Measurements from ENCODE around the gene CIAO2A.
"Not testable (repeated sequence)": the region's sequence is repeated elsewhere in the genome, so short reads cannot be mapped to it uniquely, and the experiment has no call there.

The CIAO2A gene, protein sequence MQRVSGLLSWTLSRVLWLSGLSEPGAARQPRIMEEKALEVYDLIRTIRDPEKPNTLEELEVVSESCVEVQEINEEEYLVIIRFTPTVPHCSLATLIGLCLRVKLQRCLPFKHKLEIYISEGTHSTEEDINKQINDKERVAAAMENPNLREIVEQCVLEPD

DNA sequence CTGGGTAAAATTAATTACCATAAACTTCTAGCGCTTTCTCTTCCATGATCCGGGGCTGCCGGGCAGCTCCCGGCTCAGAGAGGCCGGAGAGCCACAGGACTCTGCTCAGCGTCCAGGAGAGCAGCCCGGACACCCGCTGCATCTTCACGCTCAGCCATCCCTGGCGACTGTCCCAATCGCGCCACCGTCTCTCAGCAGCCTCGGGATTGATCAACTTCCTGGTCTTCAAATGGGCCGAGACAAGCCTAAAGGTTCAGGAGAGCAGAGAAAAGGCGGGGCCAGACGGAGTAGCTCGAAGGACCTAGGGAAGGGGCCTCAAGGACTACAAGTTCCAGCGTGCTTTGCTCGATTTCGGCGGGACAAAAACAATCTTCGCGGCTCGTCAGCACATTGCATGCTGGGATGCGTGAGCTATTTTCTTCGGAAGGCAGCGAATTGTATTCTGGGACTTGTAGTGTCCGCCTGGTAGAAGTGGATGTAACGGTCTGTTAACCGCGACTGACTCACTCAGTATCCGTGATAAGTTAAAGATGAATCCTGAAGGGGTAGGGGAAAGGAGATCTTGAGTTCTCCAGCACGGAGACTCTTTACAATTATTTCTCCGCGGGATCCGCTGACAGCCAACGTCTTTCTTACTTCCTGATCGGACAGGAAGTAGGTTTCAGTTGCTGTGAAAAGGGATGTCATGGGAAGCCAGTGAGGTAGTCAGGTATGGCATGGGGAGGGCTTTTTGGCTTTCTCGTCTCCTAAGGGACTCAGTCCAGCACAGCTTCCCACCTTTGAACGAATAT, at the start of gene CIAO2A:
CIAO2A (minus strand) TSS at position 212 of the 791 bp plus-strand sequence; CDS start at position 142, 70 bp downstream.
- DNase-seq: peak; percentile 89 to 91

DNA sequence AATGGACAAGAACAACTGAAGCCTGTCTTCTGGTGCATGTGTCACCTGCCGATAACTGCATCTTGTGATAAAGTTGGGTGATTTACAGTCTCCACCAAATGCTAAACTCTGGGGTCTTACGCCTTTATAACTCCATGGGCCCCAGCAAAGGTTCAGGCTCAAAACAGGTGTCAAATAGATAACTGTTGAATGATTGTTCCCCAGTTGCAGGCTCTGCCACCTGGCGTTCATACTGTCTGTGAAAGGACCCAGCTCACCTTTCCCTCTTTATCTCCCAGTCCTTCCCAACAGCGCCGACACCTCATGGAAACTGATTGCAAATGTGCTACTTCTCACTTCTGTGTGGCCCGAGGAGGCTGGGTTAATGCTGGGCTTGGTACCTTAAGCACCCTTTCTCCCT, 49.6 kb upstream of the CIAO2A start:
- no peak for DNase-seq

DNA sequence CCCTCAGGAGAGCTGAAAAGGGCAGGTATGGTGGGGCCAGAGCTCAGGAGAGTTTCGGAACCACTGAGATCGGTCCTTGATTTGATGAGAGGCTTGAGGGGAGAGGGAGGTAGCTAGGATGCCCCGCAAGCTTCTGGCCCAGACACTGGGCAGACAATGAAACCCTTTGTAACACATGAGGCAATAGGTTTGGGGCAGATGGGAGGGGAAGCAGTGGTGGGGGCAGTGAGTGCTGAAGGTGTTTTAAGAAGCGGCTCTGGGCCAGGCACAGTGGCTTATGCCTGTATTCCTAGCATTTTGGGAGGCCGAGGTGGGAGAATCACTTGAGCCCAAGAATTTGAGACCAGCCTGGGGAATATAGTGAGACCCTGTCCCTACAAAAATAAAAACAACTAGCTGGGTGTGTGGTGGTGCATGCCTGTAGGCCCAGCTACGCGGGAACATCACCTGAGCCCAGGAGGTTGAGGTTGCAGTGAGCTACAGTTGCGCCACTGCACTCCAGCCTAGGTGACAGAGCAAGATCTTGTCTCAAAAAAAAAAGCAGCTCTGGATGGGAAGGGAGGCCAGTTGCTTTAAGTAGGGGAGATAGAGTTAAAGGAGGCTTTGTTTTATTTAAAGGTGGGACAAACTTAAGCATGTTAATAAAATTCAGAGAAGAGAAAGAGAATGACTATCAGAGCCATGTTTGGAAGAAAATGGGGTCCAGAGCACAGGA, 48.3 kb upstream of the CIAO2A start:
- DNase-seq: no peak

DNA sequence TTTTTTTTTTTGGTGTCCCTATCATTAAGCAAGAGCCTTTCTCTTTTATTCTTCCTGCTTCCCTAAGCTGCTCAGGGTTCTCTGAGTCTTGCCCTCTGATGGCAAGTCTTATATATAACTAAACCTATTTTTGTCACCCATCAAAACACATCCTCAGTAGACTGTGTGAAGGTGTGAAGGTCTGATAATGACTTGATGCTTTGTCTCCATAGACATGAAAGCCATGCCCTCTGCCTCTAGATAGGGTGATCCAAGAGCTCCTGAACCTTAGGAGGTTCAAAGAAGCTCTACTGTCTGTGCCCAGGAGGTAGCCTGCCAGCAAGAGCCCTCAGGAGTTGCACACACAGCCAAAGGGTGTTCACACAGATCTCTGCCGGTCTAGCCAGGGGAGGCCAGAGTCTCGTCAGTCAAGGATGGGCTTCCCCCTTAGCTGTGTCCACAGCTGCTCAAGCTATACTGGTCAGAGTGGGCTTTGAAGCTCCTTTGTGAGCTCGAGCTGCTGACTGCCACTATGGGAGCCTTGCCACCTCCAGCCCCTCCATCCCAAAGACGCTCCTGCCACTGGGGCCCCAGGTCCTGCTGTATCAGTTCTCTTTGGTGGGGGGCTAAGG, 44.8 kb upstream of the CIAO2A start:
- no peak for DNase-seq

DNA sequence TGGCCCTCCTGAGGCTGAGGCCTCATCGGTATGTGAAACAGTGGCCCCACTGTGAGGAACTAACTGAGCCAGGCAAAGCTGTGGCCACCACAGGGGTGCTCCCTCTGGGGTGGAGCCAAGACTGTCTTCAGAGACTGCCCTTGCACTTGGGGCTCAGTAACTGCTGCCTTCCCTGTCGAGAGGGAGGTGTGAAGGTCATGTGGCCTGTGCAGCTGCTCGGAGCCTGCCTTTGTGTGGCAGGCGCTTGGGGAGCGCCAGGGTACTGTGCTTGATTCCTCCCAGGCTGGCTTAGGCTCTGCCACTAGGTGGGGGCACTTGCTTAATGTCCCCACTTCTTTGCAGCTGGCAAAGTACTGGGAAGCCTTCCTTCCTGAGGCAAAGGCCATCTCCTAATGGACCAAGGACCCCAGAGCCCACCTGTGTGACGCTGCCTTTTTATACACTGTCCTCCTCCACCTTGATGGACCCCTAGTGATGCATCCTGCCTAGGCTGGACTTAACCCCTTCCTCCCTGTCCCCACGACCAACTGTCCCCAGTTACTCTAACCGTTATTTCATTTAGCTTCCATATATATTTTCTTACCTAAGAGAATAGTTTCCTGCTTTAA, 43.7 kb upstream of the CIAO2A start:
- no peak for DNase-seq

DNA sequence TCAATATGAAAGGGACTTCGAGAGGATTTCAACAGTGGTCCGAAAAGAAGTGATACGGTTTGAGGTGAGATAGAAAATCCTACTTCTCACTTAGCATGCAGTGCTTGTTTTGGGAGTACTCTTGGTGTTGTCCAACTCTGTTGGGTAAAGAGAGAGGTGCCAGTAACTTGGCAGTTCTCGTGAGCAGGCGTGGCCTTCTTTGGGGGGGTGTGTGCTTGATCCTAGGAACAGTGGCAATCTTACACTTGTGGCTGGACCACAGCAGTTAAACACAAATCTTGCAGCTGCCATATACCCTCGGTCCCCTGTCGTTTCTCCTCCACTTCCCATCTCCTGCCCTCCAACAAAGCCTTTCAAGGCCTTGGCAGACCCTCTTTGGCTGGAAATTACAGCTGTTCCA, 42.7 kb upstream of the CIAO2A start:
- DNase-seq: no peak

DNA sequence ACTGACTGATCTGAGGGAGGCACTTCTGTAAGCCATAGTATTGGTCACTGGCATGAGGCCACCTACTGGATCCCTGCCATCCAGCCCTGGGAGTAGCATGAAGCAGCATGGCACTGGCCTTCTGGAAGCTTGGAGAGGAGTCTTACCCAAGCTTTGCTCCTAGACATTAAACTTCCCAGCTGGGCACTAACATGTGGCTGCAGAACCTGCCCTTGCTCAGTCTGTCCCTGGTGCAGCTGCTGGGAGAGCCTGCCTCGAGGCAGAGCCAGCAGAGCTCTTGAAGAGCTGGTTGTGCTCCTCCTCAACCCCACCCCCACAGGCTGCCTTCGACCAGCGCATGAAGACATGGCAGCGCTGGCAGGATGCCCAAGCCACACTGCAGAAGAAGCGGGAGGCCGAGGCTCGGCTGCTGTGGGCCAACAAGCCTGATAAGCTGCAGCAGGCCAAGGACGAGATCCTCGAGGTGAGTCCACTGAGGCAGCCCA, 40.7 kb upstream of the CIAO2A start:
- DNase-seq: no peak

DNA sequence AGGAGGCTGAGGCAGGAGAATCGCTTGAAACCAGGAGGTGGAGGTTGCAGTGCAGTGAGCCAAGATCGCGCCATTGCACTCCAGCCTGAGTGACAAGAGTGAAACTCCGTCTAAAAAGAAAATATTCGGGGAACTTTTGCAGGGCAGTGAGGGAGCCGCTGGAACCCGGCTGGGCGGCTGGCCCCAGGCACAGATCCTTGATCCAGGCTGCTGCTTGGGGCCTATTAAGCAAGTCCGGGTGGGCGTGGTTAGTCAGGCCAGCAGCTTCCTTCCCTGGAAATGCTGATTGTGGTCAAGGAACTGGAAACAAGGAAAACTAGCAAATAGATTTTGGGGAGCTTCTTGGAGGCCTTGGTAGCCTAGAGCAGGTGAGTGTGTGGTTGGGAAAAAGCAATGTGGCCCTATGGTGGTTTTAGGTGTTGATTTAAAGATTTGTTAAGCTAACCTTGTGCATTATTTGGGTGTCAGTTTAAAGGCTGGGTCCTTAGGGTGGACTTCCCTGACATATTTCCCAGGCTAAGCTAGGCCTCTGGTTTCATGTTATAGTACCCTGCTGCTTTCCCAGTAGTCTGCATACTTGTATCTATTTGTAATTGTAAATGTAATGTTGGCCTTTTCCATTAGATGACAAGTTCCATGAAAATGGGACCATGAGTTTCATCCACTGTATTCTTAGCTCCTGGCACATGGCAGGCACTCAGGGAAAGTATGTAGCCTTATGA, 40.1 kb upstream of the CIAO2A start:
- no peak for DNase-seq

DNA sequence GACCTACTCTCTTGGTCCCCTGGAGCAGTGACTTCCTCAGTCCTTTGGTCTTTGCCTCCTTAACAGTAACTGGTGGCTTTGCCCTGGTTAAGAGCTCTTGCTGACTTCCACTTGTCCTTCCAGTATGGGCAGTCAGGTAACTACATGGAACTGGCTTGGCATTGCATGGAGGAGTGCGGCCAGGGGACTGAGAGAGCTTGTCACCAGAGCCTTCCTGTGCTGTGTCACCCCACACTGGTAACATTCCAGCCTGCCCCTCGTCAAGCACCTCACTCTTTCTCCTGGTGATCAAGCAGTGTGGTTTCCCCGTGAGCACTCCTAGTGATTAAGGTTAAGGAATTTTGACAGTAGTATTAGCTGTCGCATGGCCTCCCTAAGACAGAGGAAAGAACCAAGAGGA, 38.6 kb upstream of the CIAO2A start:
- no peak for DNase-seq

DNA sequence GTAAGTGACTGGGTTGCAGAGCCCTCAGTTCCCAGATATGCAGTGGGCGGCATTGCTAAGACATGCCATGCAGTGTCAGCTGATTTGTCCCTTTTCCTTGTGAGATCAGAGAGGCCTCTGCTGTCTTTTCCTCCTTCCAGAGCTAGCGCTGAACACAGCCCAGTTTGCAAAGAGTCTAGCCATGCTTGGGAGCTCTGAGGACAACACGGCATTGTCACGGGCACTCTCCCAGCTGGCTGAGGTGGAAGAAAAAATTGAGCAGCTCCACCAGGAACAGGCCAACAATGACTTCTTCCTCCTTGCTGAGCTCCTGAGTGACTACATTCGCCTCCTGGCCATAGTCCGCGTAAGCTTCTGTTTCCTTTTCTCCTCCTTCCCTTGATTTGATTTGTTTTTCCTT, 37.9 kb upstream of the CIAO2A start:
- no peak for DNase-seq

DNA sequence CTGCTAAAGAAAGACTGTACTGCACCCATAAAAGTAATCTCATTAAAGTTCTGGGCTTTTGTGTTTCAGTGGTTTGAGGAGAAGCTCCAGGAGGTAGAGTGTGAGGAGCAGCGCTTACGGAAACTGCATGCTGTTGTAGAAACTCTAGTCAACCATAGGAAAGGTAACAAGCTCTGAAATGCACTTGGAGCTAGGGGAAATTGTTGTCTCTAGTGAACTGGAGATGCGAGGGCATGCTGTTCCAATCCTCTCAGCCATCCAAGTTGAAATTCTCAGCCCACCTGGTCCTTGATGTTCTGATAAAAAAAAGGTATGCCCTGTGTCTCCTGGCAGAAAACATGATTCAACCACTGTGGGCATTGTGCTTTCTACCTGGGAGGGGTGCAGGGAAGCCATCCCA, 36.5 kb upstream of the CIAO2A start:
- DNase-seq: no peak

DNA sequence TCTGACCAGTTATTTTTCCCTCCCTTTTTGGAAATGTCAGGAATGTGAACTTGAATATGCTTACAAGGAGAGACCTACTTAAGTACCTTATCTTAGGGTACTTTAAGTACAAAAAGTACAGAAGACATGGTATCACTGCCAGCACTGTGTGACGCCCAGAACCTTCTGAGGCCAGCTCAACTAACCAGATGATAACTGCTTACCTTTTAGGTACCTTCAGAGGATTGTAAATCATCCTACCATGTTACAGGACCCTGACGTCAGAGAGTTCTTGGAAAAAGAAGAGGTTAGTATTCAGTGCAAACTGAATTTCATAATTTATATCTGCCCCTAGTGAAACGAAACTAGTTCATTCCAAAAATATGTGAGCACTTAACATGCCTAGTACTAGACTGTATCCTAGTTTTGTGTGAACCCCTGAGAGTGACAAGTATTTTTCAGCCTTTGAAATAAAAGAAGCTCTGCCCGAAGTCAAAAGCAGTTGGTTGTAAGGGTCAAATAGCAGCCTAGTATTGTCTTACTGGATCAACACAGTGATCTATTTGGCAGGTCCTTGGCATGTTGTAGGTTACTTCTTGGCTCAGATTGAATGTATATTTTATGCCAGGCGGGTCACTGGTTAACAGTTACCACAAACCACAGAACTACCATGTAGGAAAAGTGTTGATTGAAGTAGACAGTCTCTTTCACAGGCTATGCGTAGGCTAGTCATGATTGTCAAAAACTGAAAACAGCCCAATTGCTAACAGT, 34.1 kb upstream of the CIAO2A start:
- no peak for DNase-seq

DNA sequence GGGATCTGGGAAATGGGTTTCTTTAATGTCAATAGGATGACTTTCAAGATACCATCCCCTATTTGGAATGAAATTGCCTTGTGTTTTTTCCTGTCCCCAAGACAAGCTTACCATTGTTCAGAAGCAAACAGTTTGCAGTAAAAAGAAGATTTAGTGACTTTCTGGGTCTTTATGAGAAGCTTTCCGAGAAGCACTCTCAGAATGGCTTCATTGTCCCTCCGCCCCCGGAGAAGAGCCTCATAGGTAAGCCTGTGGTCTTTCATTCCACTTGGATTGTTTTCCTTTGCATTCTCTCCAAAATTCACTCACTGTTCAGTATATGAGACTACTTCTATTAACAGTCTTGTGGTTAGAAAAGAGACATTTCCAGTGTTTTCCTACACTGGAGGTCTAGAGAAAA, 32.3 kb upstream of the CIAO2A start:
- DNase-seq: no peak

DNA sequence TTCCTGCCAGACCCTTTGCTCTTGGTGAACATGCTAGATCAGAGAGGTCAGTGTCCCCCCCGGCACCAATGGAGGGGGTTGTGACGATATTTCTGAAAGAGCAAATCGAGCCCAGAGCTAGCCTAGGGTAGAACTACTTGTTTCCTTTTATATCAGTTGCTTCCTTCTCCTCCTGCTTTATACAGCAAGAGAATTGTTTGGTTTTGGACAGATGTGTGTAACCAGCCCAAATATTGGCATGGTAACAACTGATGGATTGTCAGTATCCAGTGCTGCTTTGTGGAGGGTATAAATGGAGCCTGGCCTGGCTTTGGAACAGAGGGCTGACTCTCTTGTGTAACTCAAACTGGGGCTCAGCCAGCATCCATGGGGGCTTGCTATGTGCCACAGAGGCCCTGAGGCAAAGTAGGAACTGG, 29.3 kb upstream of the CIAO2A start:
- no peak for DNase-seq

DNA sequence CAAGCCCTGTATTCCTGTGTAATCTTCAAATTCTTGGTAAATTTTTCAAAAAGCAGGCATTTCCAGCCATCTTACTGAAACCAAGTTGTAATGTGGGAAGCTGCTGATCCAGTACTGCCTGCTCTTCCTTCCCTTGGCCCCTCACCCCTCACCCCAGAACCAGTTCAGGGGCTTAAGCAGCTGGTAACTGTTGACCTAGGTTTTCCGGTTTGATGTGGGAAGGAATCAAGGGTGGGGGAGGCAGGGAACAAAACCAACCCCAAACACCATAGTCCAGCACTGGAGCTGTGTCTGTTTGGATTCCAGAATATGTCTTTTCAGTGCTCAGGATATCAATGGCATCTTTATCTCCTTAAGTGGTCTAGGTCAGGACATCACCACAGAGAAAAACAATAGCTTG, 28.8 kb upstream of the CIAO2A start:
- no peak for DNase-seq

DNA sequence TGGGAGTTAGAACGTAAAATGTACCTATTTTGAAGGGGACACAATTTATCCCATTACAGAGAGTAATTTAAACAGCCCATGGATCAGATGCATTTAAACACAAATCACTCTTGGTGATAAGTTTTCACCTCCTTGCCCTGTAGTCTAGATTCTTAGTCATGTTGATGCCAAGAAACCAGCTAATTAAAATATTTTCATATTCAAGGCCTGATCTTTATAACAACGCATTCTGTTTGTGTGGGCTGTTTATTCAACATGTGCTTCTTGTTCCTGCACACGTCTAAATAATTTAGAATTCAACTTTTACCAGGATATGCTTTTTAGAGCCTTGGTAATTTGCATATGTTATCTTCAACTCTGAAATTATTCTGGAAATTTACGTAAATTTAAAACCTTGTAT, 28.0 kb upstream of the CIAO2A start:
- no peak for DNase-seq

DNA sequence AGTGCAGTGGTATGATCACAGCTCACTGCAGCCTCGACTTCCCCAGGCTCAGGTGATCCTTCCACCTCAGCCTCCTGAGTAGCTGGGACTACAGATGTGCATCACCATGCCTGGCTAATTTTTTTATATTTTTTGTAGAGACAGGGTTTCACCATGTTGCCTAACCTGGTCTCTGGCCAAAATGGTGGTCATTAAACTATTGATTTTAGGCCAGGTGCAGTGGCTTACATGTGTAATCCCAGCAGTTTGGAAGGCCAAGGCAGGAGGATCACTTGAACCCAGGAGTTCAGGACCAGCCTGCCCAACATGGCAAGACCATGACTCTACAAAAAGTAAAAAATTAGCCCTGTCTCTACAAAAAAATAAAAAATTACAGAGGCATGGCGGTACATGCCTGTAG, 26.7 kb upstream of the CIAO2A start:
- not testable (repeated sequence) for DNase-seq

DNA sequence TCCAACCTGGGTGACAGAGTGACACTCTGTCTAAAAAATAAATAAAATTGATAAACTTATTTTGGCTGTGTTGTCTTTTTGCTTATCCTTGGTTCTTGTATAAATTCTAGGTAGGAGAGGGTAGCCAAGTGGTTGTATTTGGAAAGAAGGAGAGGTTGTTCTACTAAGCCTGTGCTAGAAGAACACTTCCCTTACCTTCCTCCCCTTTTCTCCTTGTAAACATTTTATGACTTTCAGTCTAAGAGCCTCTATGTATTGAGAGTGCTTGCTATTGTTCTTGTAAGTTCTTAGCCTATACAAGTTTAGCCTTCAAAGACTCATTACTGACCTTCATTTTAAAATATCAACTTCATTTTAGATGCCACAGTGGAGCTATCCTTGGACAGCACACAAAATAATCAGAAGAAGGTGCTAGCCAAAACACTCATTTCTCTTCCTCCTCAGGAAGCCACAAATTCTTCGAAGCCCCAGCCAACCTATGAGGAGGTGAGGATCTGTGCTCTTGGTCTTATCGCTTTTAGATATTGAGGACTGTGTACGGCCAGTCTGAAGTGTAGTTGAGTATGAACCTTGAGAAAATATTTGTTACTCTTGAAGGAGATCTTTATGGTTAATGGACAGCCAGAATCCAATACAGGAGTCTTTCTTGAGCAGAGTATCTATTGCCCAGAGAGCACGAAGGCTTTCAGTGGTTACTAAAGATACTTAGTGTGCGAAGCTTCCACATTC, 24.3 kb upstream of the CIAO2A start:
- DNase-seq: no peak

DNA sequence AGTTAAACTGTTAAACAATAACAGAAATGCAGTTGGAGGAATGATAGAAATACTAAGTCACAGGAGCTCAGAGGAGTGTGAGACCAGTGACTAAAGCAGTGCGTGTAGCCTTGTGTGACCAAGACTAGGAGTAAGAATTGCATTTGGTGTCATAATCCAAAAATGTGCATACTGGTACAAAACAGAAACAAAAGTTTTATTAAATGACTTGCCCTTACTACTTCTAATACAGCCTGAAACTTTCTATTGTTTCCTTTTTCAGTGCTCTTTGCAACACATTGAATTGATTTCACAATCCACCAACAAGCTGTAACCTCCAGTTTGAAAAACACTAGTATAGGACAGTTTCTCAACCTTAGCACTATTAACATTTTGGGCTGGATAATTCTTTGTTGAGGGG, 19.3 kb upstream of the CIAO2A start:
- DNase-seq: no peak

DNA sequence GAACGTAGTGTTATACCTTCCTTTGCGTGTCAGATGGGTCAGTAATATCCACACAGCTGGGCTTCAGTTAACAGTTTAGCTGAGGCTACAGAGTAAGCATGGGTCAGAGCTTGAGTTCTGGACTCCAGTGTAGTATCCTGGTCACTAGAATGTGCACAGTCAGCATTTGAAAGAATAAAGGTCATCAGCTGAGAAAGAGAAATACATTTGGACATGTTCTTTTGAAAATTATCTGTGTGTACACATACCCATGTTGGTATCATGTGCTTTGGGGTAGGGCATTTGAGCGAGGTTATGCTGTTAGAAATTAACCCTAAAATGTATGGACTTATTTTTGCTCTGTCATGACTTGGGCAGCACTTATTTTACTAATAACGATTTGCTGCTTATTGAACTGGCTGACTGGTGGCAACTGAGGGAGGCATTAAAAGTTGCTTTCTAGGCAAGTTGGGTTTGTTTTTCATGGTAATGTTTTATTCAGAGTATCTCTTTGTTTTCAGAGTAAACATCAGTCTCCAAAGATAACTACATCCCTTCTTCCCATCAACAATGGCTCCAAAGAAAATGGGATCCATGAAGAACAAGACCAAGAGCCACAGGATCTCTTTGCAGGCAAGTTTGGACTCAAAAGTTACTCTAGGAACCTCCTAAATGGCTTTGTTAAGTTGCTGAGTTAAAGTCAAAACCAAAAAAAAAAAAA, 18.6 kb upstream of the CIAO2A start:
- DNase-seq: no peak
